ENCODE measurements around the gene PLAAT5. TPM values are rescaled to one million over a fixed set of nuclear protein-coding genes. Genes with fewer than 3 reads are reported as not detected.
"Not testable (repeated sequence)": the region's sequence is repeated elsewhere in the genome, so short reads cannot be mapped to it uniquely, and the experiment has no call there.

The PLAAT5 gene
- total RNA-seq, 1 experiment from 2014 or later = 8.5 TPM

GRCh38 chr11:63532117-63532516, 41.1 kb upstream of the PLAAT5 start:
- Histone ChIP-seq H2BK15ac (ENCODE audit: low read depth, low read length) (no peak overlapping the region), H2BK5ac (ENCODE audit: insufficient read length, low read length) (no peak overlapping the region), H3K79me2 (ENCODE audit: insufficient read depth, low read length) (no peaks in the 10 kb centered on the region), H3K9me3 (ENCODE audit: control insufficient read depth, low read depth, low read length) (no peaks in the 10 kb centered on the region), H3K79me1 (ENCODE audit: insufficient read depth, low read depth, low read length, poor library complexity, severe bottlenecking) (no peaks in the 10 kb centered on the region), H2BK20ac (ENCODE audit: low read depth, low read length, poor library complexity, severe bottlenecking) (no peak overlapping the region), H3K14ac (ENCODE audit: insufficient read depth, low read length) (no peak overlapping the region), H3K9ac (ENCODE audit: extremely low read depth, insufficient read length, low read length) (no peak overlapping the region), H3K4me2 (ENCODE audit: insufficient read depth, insufficient read length, low read length) (no peak overlapping the region), H2AFZ (ENCODE audit: low read length) (no peak overlapping the region), H3T11ph (ENCODE audit: low read length) (no peak overlapping the region), H4K20me1 (ENCODE audit: control insufficient read depth, insufficient read depth, insufficient read length) (no peaks in the 10 kb centered on the region), H3K18ac (ENCODE audit: insufficient read length, low read depth, low read length) (peak overlapping the region; percentile 27), H4K91ac (ENCODE audit: insufficient read length, low read depth, low read length) (no peak overlapping the region), H3K56ac (ENCODE audit: insufficient read length, low read depth, low read length) (no peak overlapping the region), H2AK5ac (ENCODE audit: insufficient read length, low read length) (no peak overlapping the region), H3K4ac (ENCODE audit: low read depth, low read length) (no peak overlapping the region), H3K23me2 (ENCODE audit: insufficient read length, low read depth, low read length, poor library complexity, severe bottlenecking) (no peaks in the 10 kb centered on the region), H4K8ac (replicated peaks; ENCODE audit: insufficient read length, low read depth, low read length) (no peak overlapping the region), H2BK12ac (ENCODE audit: insufficient read length, low read depth, low read length) (no peak overlapping the region), H2BK120ac (ENCODE audit: low read depth, low read length, poor library complexity, severe bottlenecking) (no peak overlapping the region), H3K27me3 (ENCODE audit: insufficient read depth, low read length) (no peaks in the 10 kb centered on the region), H4K5ac (ENCODE audit: insufficient read length, low read depth, low read length) (no peak overlapping the region), H3K27ac (ENCODE audit: insufficient read length, low read depth, low read length) (peak overlapping the region; percentile 94), H3K23ac (ENCODE audit: insufficient read length, low read depth, low read length) (no peak overlapping the region), H3K4me1 (ENCODE audit: insufficient read depth, low read length) (peaks cover 15% of the 10 kb centered on the region; the same call in 1 of the 2 replicates)
- Mint-ChIP-seq H3K27me3 (ENCODE audit: low read depth) (no peaks in the 10 kb centered on the region), H3K4me1 (peaks cover 67 to 69% of the 10 kb centered on the region in 2 experiments), H3K9me3 (peaks cover 10 to 11% of the 10 kb centered on the region in 2 experiments), H3K36me3 (ENCODE audit: insufficient read depth in 1 of 3, low read depth in 3 of 3) (peaks cover 0 to 6% (median 4%) of the 10 kb centered on the region in 3 experiments; a peak in 4 of 7 replicates), H3K4me3 (peak overlapping the region; percentile 16 to 21; a peak in 2 of 5 replicates), H3K27ac (peak overlapping the region; percentile 46 to 99 (median 82); a peak in 6 of 7 replicates)
- no CpG with 5 or more reads among the region's 2 CpGs for WGBS (ENCODE audit: extremely low coverage, insufficient read length, low lambda C conversion rate)
- no peak for DNase-seq
- no peak for TF ChIP-seq CTCF (conservative IDR thresholded peaks at IDR 0.05)

GRCh38 chr11:63531074-63531792, 40.3 kb upstream of the PLAAT5 start:
- H2AFZ ChIP-seq (ENCODE audit: low read length); H3T11ph ChIP-seq (ENCODE audit: low read length); H3K79me1 ChIP-seq (ENCODE audit: insufficient read depth, low read depth, low read length, poor library complexity, severe bottlenecking); H3K23ac ChIP-seq (ENCODE audit: insufficient read length, low read depth, low read length); H3K27me3 Mint-ChIP-seq (ENCODE audit: low read depth); H4K20me1 ChIP-seq (ENCODE audit: control insufficient read depth, insufficient read depth, insufficient read length); H2BK15ac ChIP-seq (ENCODE audit: low read depth, low read length); H3K4ac ChIP-seq (ENCODE audit: low read depth, low read length); H3K23me2 ChIP-seq (ENCODE audit: insufficient read length, low read depth, low read length, poor library complexity, severe bottlenecking); H3K9me3 ChIP-seq (ENCODE audit: control insufficient read depth, low read depth, low read length); H3K36me3 Mint-ChIP-seq (ENCODE audit: insufficient read depth in 1 of 3, low read depth in 3 of 3); H2BK120ac ChIP-seq (ENCODE audit: low read depth, low read length, poor library complexity, severe bottlenecking); H3K56ac ChIP-seq (ENCODE audit: insufficient read length, low read depth, low read length); H3K27me3 ChIP-seq (ENCODE audit: insufficient read depth, low read length); H3K9ac ChIP-seq (ENCODE audit: extremely low read depth, insufficient read length, low read length); H4K5ac ChIP-seq (ENCODE audit: insufficient read length, low read depth, low read length); H4K8ac ChIP-seq (replicated peaks; ENCODE audit: insufficient read length, low read depth, low read length); H3K4me2 ChIP-seq (ENCODE audit: insufficient read depth, insufficient read length, low read length); H3K79me2 ChIP-seq (ENCODE audit: insufficient read depth, low read length); H4K91ac ChIP-seq (ENCODE audit: insufficient read length, low read depth, low read length); H2BK5ac ChIP-seq (ENCODE audit: insufficient read length, low read length); H2BK20ac ChIP-seq (ENCODE audit: low read depth, low read length, poor library complexity, severe bottlenecking): not testable (repeated sequence)
- Histone ChIP-seq H3K14ac (ENCODE audit: insufficient read depth, low read length) (peak overlapping the region; percentile 41; the same call in 1 of the 2 replicates), H2AK5ac (ENCODE audit: insufficient read length, low read length) (peak overlapping the region; percentile 79), H3K4me1 (ENCODE audit: insufficient read depth, low read length) (peaks cover 15% of the 10 kb centered on the region; the same call in 1 of the 2 replicates), H3K18ac (ENCODE audit: insufficient read length, low read depth, low read length) (peak overlapping the region; percentile 90), H3K27ac (ENCODE audit: insufficient read length, low read depth, low read length) (peak overlapping the region; percentile 94), H2BK12ac (ENCODE audit: insufficient read length, low read depth, low read length) (peak overlapping the region; percentile 83)
- Mint-ChIP-seq H3K4me1 (peaks cover 60 to 64% of the 10 kb centered on the region in 2 experiments), H3K9me3 (peaks cover 13% of the 10 kb centered on the region in 2 experiments), H3K4me3 (peak overlapping the region; percentile 24 to 56; a peak in 4 of 5 replicates), H3K27ac (peak overlapping the region; percentile 96 to 99 (median 96))
- no CpG with 5 or more reads among the region's 6 CpGs for WGBS (ENCODE audit: extremely low coverage, insufficient read length, low lambda C conversion rate)
- DNase-seq = peak; percentile 88
